ENCODE data around the gene ANKRD29. TPM values are rescaled to one million over a fixed set of nuclear protein-coding genes. Genes with fewer than 3 reads are reported as not detected.

The ANKRD29 gene
- total and polyA plus RNA-seq, 10 of the 15 experiments (the other 5 are each of a cell fraction or from before 2014, with no cell fraction given) = 0.53 to 9.2 (median 1.6) TPM

- TF ChIP-seq USF1 (IDR thresholded peaks at IDR 0.05; ENCODE audit: borderline replicate concordance, extremely low read length, insufficient read depth, low read depth, low read length) = no peak
- TF ChIP-seq RAD21 (IDR thresholded peaks at IDR 0.05; ENCODE audit: insufficient read depth, low read depth, low read length) = no peak
- TF ChIP-seq KAT2A (conservative IDR thresholded peaks at IDR 0.05; ENCODE audit: control insufficient read depth, low read depth, low read length) = no peak
- peak; percentile 54 to 64; a peak in 3 of 4 replicates for TF ChIP-seq IKZF2 (IDR thresholded peaks at IDR 0.05)
- no peak for TF ChIP-seq ZBTB11 (CRISPR knock-in tag; IDR thresholded peaks at IDR 0.05)
- no peak for TF ChIP-seq TCF12 (IDR thresholded peaks at IDR 0.05; ENCODE audit: low read depth, low read length)
- TF ChIP-seq SP1 (IDR thresholded peaks at IDR 0.05; ENCODE audit: low read depth, low read length) = no peak
- TF ChIP-seq PKNOX1 (IDR thresholded peaks at IDR 0.05) = no peak
Measured at GRCh38 chr18:23585007-23585871, 77.5 kb downstream of the ANKRD29 start (continued).
